GM12878 (cell line): ENCODE results near the gene PRR7. TPM values are rescaled to one million over a fixed set of nuclear protein-coding genes. Genes with fewer than 3 reads are reported as not detected.

Experiments used
- BCLAF1 ChIP-seq: fragments of 450-650 bp; IDR thresholded peaks from 2 replicates; pipeline ENCODE4 v1.6.1; 2017; ENCODE audit warnings: antibody characterized with exemption, mild to moderate bottlenecking, moderate library complexity
- BRCA1 ChIP-seq: IDR thresholded peaks from 2 replicates; pipeline ENCODE4 v1.6.1; 2011; ENCODE audit warnings: low read depth, low read length, improper control_type of control experiment
- CHD4 ChIP-seq: fragments of 200-600 bp; sonication (generic); IDR thresholded peaks from 2 replicates; pipeline ENCODE4 v1.6.1; 2016; ENCODE audit warnings: mild to moderate bottlenecking
- EED ChIP-seq: sonication (generic); IDR thresholded peaks from 2 replicates; pipeline ENCODE4 v1.6.1; 2016; ENCODE audit warnings: antibody characterized with exemption, low read depth
- FOXK2 ChIP-seq: fragments of 450-650 bp; IDR thresholded peaks from 2 replicates; pipeline ENCODE4 v1.6.1; 2017; ENCODE audit warnings: mild to moderate bottlenecking, moderate library complexity
- HCFC1 ChIP-seq: fragments of 150-350 bp; IDR thresholded peaks from 2 replicates; pipeline ENCODE4 v1.6.1; 2014; ENCODE audit warnings: low read length
- KAT2A ChIP-seq: conservative IDR thresholded peaks from 2 replicates; pipeline ENCODE4 v1.6.1; 2011; ENCODE audit warnings: low read depth, low read length; ENCODE audit not compliant: control insufficient read depth
- MAX ChIP-seq: IDR thresholded peaks from 2 replicates; pipeline ENCODE4 v1.6.1; 2012; ENCODE audit warnings: low read depth, low read length, improper control_type of control experiment
- MLLT1 ChIP-seq: fragments of 450-650 bp; IDR thresholded peaks from 2 replicates; pipeline ENCODE4 v1.6.1; 2016; ENCODE audit warnings: mild to moderate bottlenecking
- MTA3 ChIP-seq: IDR thresholded peaks from 2 replicates; pipeline ENCODE4 v1.6.1; 2012; ENCODE audit warnings: low read length, inconsistent platforms, borderline replicate concordance
- MYB ChIP-seq: fragments of 150-350 bp; IDR thresholded peaks from 2 replicates; pipeline ENCODE4 v1.6.1; 2014; ENCODE audit warnings: mild to moderate bottlenecking, low read depth, low read length, borderline replicate concordance
- NBN ChIP-seq: fragments of 450-650 bp; IDR thresholded peaks from 2 replicates; pipeline ENCODE4 v1.6.1; 2016
- PAX5 ChIP-seq: IDR thresholded peaks from 2 replicates; pipeline ENCODE4 v1.6.1; 2011; ENCODE audit warnings: low read depth, low read length, borderline replicate concordance
- POLR2AphosphoS2 ChIP-seq: IDR thresholded peaks from 2 replicates; pipeline ENCODE4 v1.6.1; 2011; ENCODE audit warnings: low read depth, mild to moderate bottlenecking, low read length, improper control_type of control experiment, moderate library complexity
- PRDM15 ChIP-seq: fragments of 450-650 bp; formaldehyde crosslinking; IDR thresholded peaks from 2 replicates; pipeline ENCODE4 v1.4.0; 2020; ENCODE audit warnings: mild to moderate bottlenecking, moderate library complexity
- SMAD1 ChIP-seq: fragments of 450-650 bp; IDR thresholded peaks from 2 replicates; pipeline ENCODE4 v1.6.1; 2018; ENCODE audit warnings: mild to moderate bottlenecking, low read depth; ENCODE audit not compliant: partially characterized antibody
- SUPT20H ChIP-seq: IDR thresholded peaks from 2 replicates; pipeline ENCODE4 v1.6.1; 2011; ENCODE audit warnings: low read depth, mild to moderate bottlenecking, low read length, moderate library complexity, borderline replicate concordance; ENCODE audit not compliant: control insufficient read depth
- YY1 ChIP-seq: IDR thresholded peaks from 2 replicates; pipeline ENCODE4 v1.6.1; 2011; ENCODE audit warnings: low read depth, mild to moderate bottlenecking, low read length
- ZBTB33 ChIP-seq: fragments of 450-650 bp; IDR thresholded peaks from 2 replicates; pipeline ENCODE4 v1.6.1; 2017; ENCODE audit warnings: mild to moderate bottlenecking
- ZNF207 ChIP-seq: fragments of 450-650 bp; IDR thresholded peaks from 2 replicates; pipeline ENCODE4 v1.6.1; 2014; ENCODE audit warnings: antibody characterized with exemption, mild to moderate bottlenecking, borderline replicate concordance
- ZZZ3 ChIP-seq: IDR thresholded peaks from 2 replicates; pipeline ENCODE4 v1.6.1; 2011; ENCODE audit warnings: low read depth; ENCODE audit not compliant: control insufficient read depth, insufficient read length
- polyA plus RNA-seq, 11 experiments: library from polyadenylated mRNA; depleted of rRNA in 4 of 11; unstranded in 6 of 11; stranded (reverse) in 5 of 11; fragments of >200 nt; fragmentation: Nextera tagmentation in 4 of 11; fragmentation: Illumina TruSeq in 1 of 11; extraction: Ambion mirVana in 4 of 11; extraction: Trizol in 1 of 11; gene quantifications; 1 replicate in 1 of 11; 2 replicates in 10 of 11; pipeline versions ENCODE4 v1.2.1 to v1.2.3, GENCODE V29; 2011 to 2016; ENCODE audit warnings: inconsistent platforms in 2 of 11, missing spikeins in 2 of 11, low read depth in 1 of 11
- total RNA-seq, 4 experiments: library from RNA; depleted of rRNA in 3 of 4; stranded (reverse); fragments of >200 nt in 3 of 4; fragmentation: Illumina TruSeq in 1 of 4; extraction: Trizol in 1 of 4; gene quantifications; 2 replicates each; pipeline versions ENCODE4 v1.2.1 to v1.2.3, GENCODE V29; 2013 to 2021

Gene PRR7
- total and polyA plus RNA-seq, 10 of the 15 experiments (the other 5 are each of a cell fraction or from before 2014, with no cell fraction given), result 0.09 to 18.8 (median 4.6) TPM; not detected in 2

GRCh38 chr5:177497292-177498012, 50.8 kb downstream of the PRR7 start, which contains the start of gene PDLIM7 (continued):
- no peak for TF ChIP-seq PRDM15 (CRISPR knock-in tag)
- TF ChIP-seq SUPT20H, result no peak
- TF ChIP-seq ZNF207, result no peak
- no peak for TF ChIP-seq KAT2A
- TF ChIP-seq CHD4, result 0 out of 2 replicates have a peak, but pooled peaks have one; percentile 78
- TF ChIP-seq NBN, result no peak
- no peak for TF ChIP-seq ZBTB33
- no peak for TF ChIP-seq ZZZ3
- no peak for TF ChIP-seq MLLT1
- no peak; the same call in 1 of the 2 replicates for TF ChIP-seq HCFC1
- TF ChIP-seq YY1, result peak; percentile 48
- no peak for TF ChIP-seq MAX
- no peak for TF ChIP-seq MTA3
- TF ChIP-seq FOXK2, result no peak
- no peak for TF ChIP-seq SMAD1
- no peak for TF ChIP-seq BRCA1
- no peak for TF ChIP-seq EED
- no peak for TF ChIP-seq BCLAF1
- TF ChIP-seq POLR2AphosphoS2, result peak; percentile 85; the same call in 1 of the 2 replicates
- no peak for TF ChIP-seq MYB
- TF ChIP-seq PAX5, result no peak
